Ovary (tissue), 3 donors: ENCODE measurements around the gene CHADL.

Experiments used
- POLR2A ChIP-seq: fragments of 450-650 bp; IDR thresholded peaks from one replicate; pipeline ENCODE4 v1.6.1; 2017; ENCODE audit warnings: antibody characterized with exemption, mild to moderate bottlenecking, moderate library complexity
- TF ChIP-seq, protein P1 (sequence below), 3 donors: fragments of 450-650 bp in 2 of 3; fragments of 200-600 bp in 1 of 3; IDR thresholded peaks; one replicate each; pipeline versions ENCODE4 v1.5.1 to v1.8.0; 2016 to 2022; ENCODE audit warnings: antibody characterized with exemption in 3 of 3, mild to moderate bottlenecking in 1 of 3
- donor health status: DM: no; HTN: no; CAD: no.

DNA sequence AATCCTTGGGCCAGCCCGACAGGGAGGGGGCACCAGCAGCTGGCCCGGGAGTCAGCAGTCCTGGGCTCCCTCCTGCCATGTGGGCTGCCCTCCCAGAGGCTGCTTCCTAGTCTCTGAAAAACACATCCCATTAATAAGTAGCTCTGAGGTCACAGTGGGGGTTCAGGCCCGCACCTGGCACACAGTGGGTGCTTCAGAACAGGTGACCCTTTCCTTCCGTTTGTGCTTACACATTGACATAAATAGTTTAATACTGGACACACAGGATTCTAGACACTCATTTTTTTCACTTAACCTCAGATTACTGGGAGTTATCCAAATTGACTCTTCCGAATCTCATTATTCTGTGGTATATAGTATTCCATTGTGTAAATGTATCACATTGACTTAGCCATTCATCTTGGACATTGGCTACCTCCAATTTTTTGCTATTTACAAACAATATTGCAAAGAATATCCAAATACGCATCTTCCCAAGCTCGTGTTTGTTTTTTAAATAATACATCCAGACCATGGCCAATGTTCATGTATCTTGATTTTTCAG is 474 bp upstream of the CHADL start:
- TF ChIP-seq, protein P1, sequence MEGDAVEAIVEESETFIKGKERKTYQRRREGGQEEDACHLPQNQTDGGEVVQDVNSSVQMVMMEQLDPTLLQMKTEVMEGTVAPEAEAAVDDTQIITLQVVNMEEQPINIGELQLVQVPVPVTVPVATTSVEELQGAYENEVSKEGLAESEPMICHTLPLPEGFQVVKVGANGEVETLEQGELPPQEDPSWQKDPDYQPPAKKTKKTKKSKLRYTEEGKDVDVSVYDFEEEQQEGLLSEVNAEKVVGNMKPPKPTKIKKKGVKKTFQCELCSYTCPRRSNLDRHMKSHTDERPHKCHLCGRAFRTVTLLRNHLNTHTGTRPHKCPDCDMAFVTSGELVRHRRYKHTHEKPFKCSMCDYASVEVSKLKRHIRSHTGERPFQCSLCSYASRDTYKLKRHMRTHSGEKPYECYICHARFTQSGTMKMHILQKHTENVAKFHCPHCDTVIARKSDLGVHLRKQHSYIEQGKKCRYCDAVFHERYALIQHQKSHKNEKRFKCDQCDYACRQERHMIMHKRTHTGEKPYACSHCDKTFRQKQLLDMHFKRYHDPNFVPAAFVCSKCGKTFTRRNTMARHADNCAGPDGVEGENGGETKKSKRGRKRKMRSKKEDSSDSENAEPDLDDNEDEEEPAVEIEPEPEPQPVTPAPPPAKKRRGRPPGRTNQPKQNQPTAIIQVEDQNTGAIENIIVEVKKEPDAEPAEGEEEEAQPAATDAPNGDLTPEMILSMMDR (IDR thresholded peaks at IDR 0.05) = no peak
- no peak for TF ChIP-seq POLR2A
